Cardiac fibroblast (primary cell): ENCODE data around the gene MTUS2.

Source experiments
- DNase-seq, 2 donors: peaks; one replicate each; pipeline versions ENCODE4 v3.0.0 to v3.0.0-alpha.2; 2010; ENCODE audit warnings: low read depth in 2 of 2
- H3K4me3 ChIP-seq, 2 donors: replicated peaks in 1 of 2; 1 replicate in 1 of 2; 2 replicates in 1 of 2; pipeline ENCODE4 v1.5.1; 2011; ENCODE audit warnings: low read depth in 2 of 2, low read length in 2 of 2, mild to moderate bottlenecking in 2 of 2, moderate library complexity in 1 of 2
- TF ChIP-seq, protein P1 (sequence below): IDR thresholded peaks from one replicate; pipeline ENCODE4 v1.5.1; 2011; ENCODE audit warnings: low read depth, mild to moderate bottlenecking, low read length, inconsistent platforms

Gene MTUS2

DNA sequence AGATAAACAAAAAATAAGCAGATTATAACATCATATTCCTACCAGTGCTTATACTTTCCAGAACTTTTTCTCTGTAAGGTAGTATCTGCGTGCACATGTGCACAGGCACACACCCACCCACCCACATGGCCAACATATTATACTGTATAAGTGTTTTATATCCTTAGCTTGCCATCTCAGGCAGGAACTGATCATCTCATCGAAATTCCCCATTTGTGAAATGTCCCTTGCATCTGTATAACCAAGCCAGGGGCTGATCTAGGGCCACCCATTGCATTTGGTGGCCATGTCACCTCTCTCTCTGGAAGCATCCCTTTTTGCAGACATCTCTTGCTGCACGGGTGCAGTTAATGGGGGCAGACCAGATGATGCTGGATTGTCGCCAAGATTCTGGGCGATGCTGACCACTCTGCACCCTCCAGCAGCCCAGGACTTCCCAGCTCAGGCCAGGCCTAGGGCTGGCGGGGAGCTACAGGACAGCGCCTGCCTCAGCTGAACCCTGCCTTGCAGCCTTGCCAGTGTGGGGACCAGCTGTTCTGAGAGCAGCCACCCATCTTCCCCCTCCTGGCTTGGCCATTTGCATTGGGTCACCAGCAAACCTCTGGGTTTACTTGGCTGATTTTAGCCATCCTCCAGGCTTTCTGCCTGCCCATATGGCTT lies 679.5 kb downstream of the MTUS2 start:
- no peak overlapping the region for H3K4me3 ChIP-seq
- no peak for DNase-seq
- TF ChIP-seq, protein P1, sequence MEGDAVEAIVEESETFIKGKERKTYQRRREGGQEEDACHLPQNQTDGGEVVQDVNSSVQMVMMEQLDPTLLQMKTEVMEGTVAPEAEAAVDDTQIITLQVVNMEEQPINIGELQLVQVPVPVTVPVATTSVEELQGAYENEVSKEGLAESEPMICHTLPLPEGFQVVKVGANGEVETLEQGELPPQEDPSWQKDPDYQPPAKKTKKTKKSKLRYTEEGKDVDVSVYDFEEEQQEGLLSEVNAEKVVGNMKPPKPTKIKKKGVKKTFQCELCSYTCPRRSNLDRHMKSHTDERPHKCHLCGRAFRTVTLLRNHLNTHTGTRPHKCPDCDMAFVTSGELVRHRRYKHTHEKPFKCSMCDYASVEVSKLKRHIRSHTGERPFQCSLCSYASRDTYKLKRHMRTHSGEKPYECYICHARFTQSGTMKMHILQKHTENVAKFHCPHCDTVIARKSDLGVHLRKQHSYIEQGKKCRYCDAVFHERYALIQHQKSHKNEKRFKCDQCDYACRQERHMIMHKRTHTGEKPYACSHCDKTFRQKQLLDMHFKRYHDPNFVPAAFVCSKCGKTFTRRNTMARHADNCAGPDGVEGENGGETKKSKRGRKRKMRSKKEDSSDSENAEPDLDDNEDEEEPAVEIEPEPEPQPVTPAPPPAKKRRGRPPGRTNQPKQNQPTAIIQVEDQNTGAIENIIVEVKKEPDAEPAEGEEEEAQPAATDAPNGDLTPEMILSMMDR, result no peak

DNA sequence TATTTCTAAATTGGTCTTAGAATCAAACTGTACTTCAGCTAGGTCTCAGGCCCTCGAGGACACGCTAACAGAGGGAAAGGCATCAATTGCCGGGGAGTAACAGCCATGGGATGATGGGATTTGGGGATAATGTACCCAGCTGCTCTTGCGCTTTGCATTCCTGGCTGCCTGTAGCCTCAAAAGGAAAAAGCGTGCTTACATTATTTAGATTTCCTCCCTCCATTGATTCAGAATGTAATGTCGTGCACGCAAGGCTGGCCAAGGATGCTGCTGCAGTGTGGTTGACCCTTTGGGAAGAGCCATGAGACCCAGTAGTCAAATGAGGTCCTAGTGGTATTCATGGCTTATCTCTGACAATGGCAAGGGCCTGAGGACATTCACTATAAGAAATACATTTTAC lies 680.2 kb downstream of the MTUS2 start:
- DNase-seq, result no peak
- TF ChIP-seq, protein P1, result no peak
- H3K4me3 ChIP-seq, result no peak overlapping the region

DNA sequence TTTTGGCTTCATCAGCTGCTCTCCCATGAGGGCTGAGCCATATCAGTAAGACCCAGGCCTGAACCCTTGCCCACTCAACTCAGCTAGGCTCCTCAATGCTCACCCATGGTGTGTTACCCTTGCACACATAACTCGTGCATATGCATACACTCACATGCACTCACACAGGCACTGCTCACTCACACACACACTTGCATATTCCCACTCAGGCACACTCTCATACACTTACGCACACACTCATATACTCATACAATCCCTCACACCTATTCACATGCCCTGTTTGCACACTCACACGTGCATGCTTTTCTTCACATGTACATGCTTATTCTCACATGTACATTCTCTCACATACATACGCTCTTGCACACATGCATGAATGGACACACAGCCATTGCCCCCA lies 681.5 kb downstream of the MTUS2 start:
- no peak for DNase-seq
- no peak overlapping the region for H3K4me3 ChIP-seq
- TF ChIP-seq, protein P1, result no peak

DNA sequence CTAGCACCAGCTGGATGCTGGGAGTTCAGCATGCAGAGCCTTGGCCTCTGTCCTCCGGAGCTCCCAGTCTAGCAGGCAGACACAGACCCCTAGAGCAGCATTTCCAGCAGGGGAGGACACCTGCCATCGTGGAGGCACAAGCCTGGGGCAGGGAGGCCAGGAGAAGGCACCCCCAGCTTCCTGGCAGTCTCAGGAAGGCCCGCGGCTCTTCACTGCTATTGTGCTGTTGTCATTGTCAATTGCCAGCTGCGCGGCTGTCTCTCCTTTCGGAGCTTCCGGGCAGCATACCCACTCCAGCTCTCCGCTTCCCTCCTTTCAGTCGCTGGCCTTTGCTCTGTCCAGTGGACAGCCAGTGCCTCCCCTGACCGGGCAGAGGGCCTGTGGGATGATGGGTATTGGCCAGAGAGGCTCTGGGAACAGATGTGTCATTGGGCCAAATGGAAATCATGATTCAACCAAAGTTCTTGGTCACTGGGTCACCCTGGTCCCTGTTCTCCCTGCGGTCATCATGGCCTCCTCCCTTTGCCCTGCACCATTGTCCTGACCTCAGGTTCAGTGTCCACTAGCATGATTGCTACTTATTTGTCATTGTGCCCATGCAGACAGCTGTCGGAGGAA lies 682.4 kb downstream of the MTUS2 start:
- DNase-seq, result no peak
- TF ChIP-seq, protein P1, result no peak
- H3K4me3 ChIP-seq, result no peak overlapping the region

DNA sequence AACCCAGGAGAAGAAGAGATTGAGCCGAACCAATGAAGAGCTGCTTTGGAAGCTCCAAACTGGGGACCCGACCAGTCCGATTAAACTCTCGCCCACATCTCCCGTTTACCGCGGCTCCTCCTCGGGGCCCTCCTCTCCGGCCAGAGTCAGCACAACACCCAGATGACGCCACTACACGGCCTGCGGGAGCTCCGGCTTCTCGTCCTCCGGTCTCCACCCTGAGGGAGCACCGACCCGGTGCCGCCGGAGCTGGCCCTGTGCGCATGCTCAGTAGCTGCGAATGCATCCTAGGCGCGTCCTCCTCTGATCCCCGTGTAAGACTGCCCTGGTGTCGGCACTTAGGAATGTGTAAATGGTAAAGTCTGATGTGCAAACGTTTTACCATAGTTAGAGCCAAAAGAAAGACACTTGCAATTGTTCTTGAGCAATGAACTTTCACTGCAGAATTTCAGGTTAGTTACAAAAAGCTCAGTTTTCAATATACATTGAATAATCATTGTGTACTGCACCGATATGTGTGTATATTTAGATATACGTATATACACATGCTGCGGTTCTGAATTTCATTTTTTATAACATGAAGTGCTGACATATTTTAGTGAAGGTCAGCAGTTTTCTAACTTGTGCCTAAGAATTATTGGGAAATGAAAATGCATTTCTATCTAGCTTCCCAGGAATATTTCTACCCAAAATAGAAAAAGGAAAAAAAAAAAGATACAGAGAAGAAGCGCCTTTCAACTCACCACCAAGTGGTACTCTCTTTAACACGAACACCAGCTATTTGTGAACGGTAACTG lies 683.1 kb downstream of the MTUS2 start:
- no peak overlapping the region for H3K4me3 ChIP-seq
- no peak for DNase-seq
- TF ChIP-seq, protein P1, result no peak

DNA sequence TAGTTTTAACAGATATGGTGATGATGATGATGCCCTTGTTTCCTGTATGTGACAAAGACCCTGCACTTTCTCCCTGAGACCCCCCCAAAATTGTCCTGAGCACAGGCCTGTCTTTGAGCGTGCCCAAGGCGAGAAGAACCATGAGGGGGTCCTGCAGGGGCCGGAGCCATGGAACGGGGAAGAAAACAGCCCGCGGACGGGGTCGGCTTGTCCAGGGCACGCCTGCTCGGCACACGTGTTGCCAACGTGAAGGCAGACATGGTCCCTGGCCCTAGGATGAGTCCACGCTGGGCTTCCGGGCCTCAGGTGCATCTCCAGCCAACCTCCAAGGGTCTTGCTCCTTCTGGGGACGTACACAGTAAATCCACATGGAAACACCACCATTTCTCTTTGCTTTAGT lies 684.6 kb downstream of the MTUS2 start:
- H3K4me3 ChIP-seq, result no peak overlapping the region
- TF ChIP-seq, protein P1, result no peak
- no peak for DNase-seq
